ENCODE measurements around the gene RALBP1. TPM values are rescaled to one million over a fixed set of nuclear protein-coding genes. Genes with fewer than 3 reads are reported as not detected.

RALBP1 gene
- total RNA-seq, 1 experiment from 2014 or later = 38.2 TPM

GRCh38 chr18:9547782-9548181, 72.5 kb downstream of the RALBP1 start:
- no peak for DNase-seq (ENCODE audit: low read depth)

- DNase-seq (ENCODE audit: low read depth) = no peak
Observed at GRCh38 chr18:9549405-9549804, 74.1 kb downstream of the RALBP1 start.

- no peak for DNase-seq (ENCODE audit: low read depth)
Observed at GRCh38 chr18:9550429-9550828, 75.1 kb downstream of the RALBP1 start.

- no peak for DNase-seq (ENCODE audit: low read depth)
Observed at GRCh38 chr18:9552191-9552590, 76.9 kb downstream of the RALBP1 start.

- DNase-seq (ENCODE audit: low read depth) = no peak
Observed at GRCh38 chr18:9552616-9553015, 77.3 kb downstream of the RALBP1 start.

GRCh38 chr18:9557250-9557943, 82.1 kb downstream of the RALBP1 start:
- no peak for DNase-seq (ENCODE audit: low read depth)

- no peak for DNase-seq (ENCODE audit: low read depth)
Observed at GRCh38 chr18:9558387-9559064, 83.2 kb downstream of the RALBP1 start.

- no peak for DNase-seq (ENCODE audit: low read depth)
Observed at GRCh38 chr18:9559253-9559652, 83.9 kb downstream of the RALBP1 start.

- DNase-seq (ENCODE audit: low read depth) = no peak
Observed at GRCh38 chr18:9561759-9562158, 86.4 kb downstream of the RALBP1 start.

GRCh38 chr18:9562584-9562983, 87.3 kb downstream of the RALBP1 start:
- DNase-seq (ENCODE audit: low read depth) = no peak

- no peak for DNase-seq (ENCODE audit: low read depth)
Observed at GRCh38 chr18:9563331-9563730, 88.0 kb downstream of the RALBP1 start.

- DNase-seq (ENCODE audit: low read depth) = no peak
Observed at GRCh38 chr18:9565407-9565806, 90.1 kb downstream of the RALBP1 start.

- DNase-seq (ENCODE audit: low read depth) = no peak
Observed at GRCh38 chr18:9568186-9568585, 92.9 kb downstream of the RALBP1 start.

- DNase-seq (ENCODE audit: low read depth) = no peak
Observed at GRCh38 chr18:9569178-9569577, 93.9 kb downstream of the RALBP1 start.

GRCh38 chr18:9570255-9570654, 94.9 kb downstream of the RALBP1 start:
- DNase-seq (ENCODE audit: low read depth) = no peak

- DNase-seq (ENCODE audit: low read depth) = no peak
Observed at GRCh38 chr18:9571546-9571945, 96.2 kb downstream of the RALBP1 start.

- no peak for DNase-seq (ENCODE audit: low read depth)
Observed at GRCh38 chr18:9574473-9575115, 99.3 kb downstream of the RALBP1 start.

GRCh38 chr18:9575558-9575957, 100.2 kb downstream of the RALBP1 start:
- peak; percentile 82 for DNase-seq (ENCODE audit: low read depth)

- no peak for DNase-seq (ENCODE audit: low read depth)
Observed at GRCh38 chr18:9577361-9577760, 102.0 kb downstream of the RALBP1 start.

GRCh38 chr18:9578306-9578705, 103.0 kb downstream of the RALBP1 start:
- DNase-seq (ENCODE audit: low read depth) = peak; percentile 2

GRCh38 chr18:9581667-9582066, 106.4 kb downstream of the RALBP1 start:
- no peak for DNase-seq (ENCODE audit: low read depth)

- no peak for DNase-seq (ENCODE audit: low read depth)
Observed at GRCh38 chr18:9586814-9587213, 111.5 kb downstream of the RALBP1 start.
